ENCODE measurements around the gene NTM.

- TF ChIP-seq, protein P1, sequence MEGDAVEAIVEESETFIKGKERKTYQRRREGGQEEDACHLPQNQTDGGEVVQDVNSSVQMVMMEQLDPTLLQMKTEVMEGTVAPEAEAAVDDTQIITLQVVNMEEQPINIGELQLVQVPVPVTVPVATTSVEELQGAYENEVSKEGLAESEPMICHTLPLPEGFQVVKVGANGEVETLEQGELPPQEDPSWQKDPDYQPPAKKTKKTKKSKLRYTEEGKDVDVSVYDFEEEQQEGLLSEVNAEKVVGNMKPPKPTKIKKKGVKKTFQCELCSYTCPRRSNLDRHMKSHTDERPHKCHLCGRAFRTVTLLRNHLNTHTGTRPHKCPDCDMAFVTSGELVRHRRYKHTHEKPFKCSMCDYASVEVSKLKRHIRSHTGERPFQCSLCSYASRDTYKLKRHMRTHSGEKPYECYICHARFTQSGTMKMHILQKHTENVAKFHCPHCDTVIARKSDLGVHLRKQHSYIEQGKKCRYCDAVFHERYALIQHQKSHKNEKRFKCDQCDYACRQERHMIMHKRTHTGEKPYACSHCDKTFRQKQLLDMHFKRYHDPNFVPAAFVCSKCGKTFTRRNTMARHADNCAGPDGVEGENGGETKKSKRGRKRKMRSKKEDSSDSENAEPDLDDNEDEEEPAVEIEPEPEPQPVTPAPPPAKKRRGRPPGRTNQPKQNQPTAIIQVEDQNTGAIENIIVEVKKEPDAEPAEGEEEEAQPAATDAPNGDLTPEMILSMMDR (conservative IDR thresholded peaks at IDR 0.05; ENCODE audit: low read length), result no peak
- TF ChIP-seq EZH2phosphoT487 (IDR thresholded peaks at IDR 0.05; ENCODE audit: borderline replicate concordance), result no peak
Observed at GRCh38 chr11:131734871-131735270, 364.5 kb downstream of the NTM start.

All from Loucy (cell line).